ENCODE measurements around the gene CIBAR2.

The CIBAR2 gene

GRCh38 chr16:85144026-85144915 lies 32.0 kb upstream of the CIBAR2 start:
- no peak for DNase-seq (ENCODE audit: low read depth)

GRCh38 chr16:85142771-85143211 lies 30.5 kb upstream of the CIBAR2 start:
- no peak for DNase-seq (ENCODE audit: low read depth)

GRCh38 chr16:85142129-85142513 lies 29.8 kb upstream of the CIBAR2 start:
- DNase-seq (ENCODE audit: low read depth), result no peak

DNA sequence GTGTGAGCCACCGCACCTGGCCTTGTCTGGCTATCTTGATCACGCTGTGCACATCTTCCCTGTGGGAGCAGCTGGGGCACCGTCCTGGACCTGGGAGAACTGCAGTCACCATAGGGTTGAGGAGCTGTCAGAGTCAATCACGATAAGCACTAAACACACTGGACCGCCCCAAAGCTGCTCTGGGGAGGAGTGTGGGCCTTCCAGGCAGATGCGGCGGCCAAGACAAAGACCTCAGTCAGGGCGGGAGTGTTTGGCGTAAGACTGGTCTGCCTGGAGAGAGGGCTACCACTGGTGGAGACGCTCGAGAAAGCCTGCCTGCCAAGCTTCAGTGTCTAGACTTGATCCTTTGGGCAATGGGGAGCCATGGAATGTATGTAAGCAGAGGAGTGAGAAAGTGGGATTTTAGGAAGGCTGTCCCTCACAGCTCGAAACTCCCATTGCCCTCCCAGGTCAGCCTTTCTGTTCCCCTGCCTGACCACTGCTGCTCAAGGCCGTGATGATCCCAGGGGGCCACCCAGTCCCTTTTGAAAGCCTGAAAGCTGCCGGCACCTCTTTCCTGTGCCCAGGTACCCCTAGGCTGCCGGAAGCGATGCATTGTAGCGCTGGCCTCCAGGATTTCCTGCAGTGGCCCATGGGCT lies 29.3 kb upstream of the CIBAR2 start:
- no peak for DNase-seq (ENCODE audit: low read depth)

DNA sequence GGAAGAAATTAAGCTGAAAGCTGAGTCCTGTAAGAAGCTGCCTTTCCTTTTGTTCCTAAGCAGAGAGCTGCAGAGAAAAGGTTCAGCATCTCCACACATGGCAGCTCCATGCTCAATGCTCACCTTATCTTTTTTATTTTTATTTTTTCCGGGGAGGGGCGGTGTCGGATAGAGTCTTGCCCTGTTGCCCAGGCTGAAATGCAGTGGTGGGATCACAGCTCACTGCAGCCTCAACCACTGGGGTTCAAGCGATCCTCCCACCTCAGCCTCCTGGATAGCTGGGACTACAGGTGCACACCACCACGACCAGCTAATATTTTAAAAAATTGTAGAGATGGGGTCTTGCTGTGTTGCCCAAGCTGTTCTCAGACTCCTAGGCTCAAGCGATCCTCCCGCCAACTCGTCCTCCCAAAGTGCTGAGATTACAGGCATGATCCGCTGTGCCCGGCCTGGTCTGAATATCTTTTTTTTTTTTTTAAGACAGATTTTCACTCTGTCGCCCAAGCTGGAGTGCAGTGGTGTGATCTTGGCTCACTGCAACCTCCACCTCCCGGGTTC lies 28.3 kb upstream of the CIBAR2 start:
- no peak for DNase-seq (ENCODE audit: low read depth)

DNA sequence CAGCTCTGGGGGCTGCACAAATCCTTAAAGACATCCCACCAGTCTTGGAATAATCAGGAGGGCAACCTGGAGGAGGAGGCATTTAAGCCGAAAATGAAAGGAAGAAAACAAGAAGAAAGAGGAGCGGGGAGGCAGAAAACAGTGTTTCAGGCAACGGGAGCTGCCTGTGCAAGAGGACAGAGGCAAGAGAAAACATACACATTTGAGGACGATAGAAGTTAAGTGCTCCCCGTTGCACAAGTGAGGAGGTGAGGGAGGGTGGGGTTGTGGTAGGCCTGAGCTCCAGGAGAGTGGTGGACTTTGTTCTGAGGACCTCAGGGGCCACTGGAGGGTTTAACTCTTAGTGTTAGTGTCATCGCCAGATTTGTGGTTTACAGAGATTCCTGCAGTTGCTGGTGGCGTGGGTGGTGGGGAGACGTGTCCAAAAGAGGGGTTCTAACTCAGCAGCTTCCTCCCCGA lies 27.6 kb upstream of the CIBAR2 start:
- no peak for DNase-seq (ENCODE audit: low read depth)

DNA sequence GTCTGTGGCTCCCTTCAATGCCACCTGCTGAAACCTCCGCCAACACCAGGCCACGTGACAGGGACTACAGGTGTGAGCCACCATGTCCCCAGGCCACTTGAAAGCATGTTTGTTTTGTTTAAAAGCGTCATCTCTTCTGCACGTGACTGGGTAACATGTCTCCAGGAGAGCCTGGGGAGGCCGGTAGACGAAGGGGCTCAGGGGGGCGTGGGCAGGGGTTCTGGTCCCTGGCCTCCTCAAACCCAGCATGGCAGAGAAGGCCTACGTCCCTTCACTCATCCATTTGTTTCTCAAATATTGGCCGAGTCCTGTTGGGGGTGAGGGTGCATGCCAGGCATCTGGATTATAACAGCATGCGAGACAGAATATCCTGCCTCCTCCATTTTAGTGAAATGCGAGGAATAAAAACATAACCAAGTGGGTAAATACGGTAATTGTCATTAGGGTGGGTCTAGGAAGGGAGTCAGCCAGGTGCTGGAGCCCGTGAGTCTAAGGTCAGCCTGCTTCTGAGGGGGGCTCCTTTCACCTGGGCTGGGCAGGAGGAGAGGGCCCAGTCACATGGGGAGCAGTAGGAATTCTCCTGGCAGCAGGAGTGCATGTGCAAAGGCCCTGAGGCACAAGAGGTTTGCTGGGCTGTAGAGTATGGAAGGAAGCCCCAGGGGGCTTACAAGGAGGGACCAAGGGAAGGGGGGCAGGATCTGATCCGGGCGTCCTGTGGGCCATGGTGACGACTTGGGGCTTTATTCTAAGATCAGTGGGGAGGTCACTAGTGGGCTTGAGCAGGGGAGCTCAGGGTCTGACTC lies 26.8 kb upstream of the CIBAR2 start:
- DNase-seq (ENCODE audit: low read depth), result no peak

DNA sequence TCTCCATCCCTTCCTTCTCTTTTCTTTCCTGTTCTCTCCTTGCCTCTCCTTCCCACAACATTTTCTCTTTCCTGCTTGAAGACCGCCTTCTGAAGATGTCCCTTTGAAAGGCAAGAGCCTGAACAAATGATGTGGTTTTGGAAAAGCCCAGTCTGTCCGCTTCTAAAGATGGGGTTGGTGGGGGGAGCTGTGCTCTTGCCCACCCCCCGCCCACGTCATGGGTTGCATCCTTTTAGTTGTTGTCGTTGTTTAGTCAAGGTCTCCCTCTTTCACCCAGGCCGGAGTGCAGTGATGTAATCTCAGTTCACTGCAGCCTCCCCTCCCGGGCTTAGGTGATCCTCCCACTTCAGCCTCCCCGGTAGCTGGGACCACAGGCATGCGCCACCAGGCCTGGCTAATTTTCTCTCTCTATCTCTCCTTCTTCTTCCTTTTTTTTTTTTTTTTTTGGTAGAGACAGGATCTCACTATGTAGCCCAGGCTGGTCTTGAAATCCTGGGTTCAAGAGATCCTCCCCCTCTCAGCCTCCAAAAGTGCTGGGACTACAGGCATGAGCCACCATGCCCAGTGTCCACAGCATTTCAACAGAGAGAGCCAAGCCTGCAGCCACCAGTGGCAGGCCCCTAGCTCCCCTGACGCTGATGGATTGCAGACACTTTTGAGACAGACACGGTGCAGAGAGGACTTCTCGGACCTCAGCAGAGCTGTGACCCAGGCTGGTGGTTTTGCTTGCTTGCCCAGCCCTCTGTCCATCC lies 26.0 kb upstream of the CIBAR2 start:
- no peak for DNase-seq (ENCODE audit: low read depth)

GRCh38 chr16:85137323-85138072 lies 25.2 kb upstream of the CIBAR2 start:
- DNase-seq (ENCODE audit: low read depth), result no peak

DNA sequence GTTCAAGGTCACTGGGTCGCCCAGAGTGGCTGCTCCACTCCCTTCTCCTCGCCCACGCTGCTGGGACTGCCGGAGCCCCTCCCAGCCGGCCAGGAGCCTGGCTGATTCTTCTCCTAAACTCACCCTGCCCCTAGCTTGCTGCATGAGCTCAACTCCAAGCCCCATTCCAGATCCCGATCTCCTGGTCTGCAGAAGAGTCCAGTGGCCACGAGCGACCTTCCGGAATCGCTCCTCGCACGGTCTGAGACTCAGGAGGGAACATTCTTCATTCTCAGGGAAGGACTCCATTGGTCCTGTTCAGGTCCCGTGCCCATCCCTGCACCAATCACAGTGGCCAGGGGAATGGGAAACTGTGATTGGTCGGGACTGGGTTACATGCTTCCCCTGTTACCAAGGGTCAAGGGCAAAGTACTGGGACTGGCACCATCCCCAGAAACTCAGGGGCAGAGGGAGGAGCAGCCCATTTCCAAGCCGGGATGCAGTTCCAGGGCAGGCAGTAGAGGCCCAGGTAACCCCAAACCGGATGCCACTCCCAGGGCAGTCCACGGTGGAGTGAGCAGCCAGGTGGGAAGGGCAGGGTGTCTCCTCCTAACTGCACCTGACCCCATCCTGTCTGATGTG lies 24.5 kb upstream of the CIBAR2 start:
- DNase-seq (ENCODE audit: low read depth), result no peak

GRCh38 chr16:85136213-85136701 lies 24.0 kb upstream of the CIBAR2 start:
- no peak for DNase-seq (ENCODE audit: low read depth)

DNA sequence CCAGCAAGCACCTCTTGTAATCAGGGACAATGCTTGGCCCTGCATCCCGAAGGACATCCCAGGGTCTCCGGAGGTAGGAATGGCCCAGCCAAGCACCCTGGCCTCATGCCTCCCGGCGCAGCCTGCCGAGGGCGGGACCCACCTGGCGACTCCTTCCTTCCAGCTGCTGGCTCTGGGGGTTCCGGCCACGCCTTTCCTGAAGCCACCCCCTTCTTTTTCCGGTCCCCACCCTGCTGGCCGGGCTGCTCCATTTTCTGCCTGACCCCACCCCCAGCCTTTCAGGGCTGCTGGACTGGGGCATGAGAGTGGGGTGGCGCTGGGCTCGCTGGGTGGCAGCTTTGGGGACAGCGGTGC lies 22.5 kb upstream of the CIBAR2 start:
- no peak for DNase-seq (ENCODE audit: low read depth)

- DNase-seq (ENCODE audit: low read depth), result no peak
These were observed 22.0 kb upstream of the CIBAR2 start for GRCh38 chr16:85134076-85134788.

DNA sequence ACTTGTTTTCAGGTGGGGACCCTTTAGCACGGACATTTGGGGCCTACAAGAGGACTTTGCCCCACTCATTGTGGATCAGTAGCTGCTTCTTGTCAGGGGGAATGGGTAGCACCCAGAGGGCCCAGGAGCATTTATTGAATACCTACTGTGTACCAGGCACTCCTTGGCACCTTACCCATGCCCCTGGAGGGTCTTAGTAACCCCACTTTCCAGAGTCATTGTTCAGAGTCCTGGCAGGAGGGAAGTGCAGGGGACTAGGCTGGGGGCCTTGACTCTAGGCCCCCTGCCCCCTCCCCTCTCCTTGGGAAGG lies 21.0 kb upstream of the CIBAR2 start:
- no peak for DNase-seq (ENCODE audit: low read depth)

GRCh38 chr16:85132456-85133289 lies 20.4 kb upstream of the CIBAR2 start:
- no peak for DNase-seq (ENCODE audit: low read depth)

GRCh38 chr16:85130705-85131028 lies 18.4 kb upstream of the CIBAR2 start:
- no peak for DNase-seq (ENCODE audit: low read depth)

DNA sequence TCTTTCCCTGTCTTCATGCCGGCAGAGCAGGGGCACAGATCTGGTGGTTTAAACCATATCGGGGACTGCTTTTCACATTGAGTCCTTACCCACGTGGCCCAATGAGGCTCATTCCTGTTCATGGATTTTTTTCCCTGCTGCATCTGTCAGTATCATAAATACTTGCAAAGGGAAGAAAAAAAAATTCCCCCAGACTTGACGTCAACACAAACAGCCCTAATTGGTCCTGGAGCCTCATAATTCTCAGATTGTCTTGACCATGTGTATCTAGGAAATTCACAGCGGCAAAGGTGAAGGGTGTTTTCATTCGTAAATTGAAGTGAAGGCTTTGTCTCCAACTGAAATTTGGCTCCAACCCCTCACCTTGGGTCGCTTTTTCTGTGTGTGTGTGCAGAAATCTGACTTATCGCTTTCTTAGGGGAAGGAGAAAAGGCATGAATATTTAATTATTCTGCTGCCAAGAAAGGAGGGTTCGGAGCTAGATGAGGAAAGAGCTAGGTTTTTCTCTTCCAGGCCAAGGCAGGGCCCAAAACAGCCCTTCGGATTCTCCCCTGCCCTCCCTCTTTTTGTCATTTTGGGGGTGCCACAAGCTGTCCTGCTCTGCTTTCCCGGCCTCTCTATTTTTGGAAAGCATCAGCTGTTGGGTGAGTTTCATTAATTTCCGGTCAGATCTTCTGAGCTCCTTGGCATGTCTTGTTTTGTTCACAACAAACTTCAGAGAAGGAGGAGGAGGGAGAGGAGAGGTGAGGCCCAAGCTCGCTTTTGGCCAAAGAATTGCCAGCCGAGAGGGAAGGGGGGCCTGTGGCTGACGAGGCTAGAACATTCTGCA lies 17.8 kb upstream of the CIBAR2 start:
- no peak for DNase-seq (ENCODE audit: low read depth)

Measured in stimulated activated CD8-positive, alpha-beta memory T cell treated with anti-CD3 and anti-CD28 coated beads, Interleukin-12 subunit alpha, Interleukin-12 subunit beta, amount 100 ng/mL, for 4 hours (primary cell).